ENCODE results near the gene VPS45.
"Not testable (repeated sequence)": the region's sequence is repeated elsewhere in the genome, so short reads cannot be mapped to it uniquely, and the experiment has no call there.

The VPS45 gene

GRCh38 chr1:150134537-150134936, 67.0 kb downstream of the VPS45 start:
- no peak for DNase-seq

GRCh38 chr1:150135400-150135799, 67.8 kb downstream of the VPS45 start:
- DNase-seq = peak; percentile 57

- DNase-seq = no peak
These were observed 70.5 kb downstream of the VPS45 start for GRCh38 chr1:150138044-150138443.

- no peak for DNase-seq
These were observed 73.9 kb downstream of the VPS45 start for GRCh38 chr1:150141452-150141851.

GRCh38 chr1:150142083-150142482, 74.5 kb downstream of the VPS45 start:
- no peak for DNase-seq

- no peak for DNase-seq
These were observed 77.0 kb downstream of the VPS45 start for GRCh38 chr1:150144606-150145005.

- DNase-seq = not testable (repeated sequence)
These were observed 78.4 kb downstream of the VPS45 start for GRCh38 chr1:150146016-150146415.

- no peak for DNase-seq
These were observed 79.4 kb downstream of the VPS45 start for GRCh38 chr1:150146849-150147542.

GRCh38 chr1:150148837-150149270, 81.3 kb downstream of the VPS45 start:
- no peak for DNase-seq

- peak; percentile 82 for DNase-seq
These were observed 81.9 kb downstream of the VPS45 start, which contains the start of gene PLEKHO1 for GRCh38 chr1:150149271-150150132. Gene PLEKHO1, plus strand, starts transcription at chr1:150149916. Its CDS starts 342 bp downstream, at chr1:150150258.

GRCh38 chr1:150150133-150151021, 82.8 kb downstream of the VPS45 start:
- DNase-seq = no peak

GRCh38 chr1:150151291-150152181, 84.0 kb downstream of the VPS45 start:
- DNase-seq = peak; percentile 29

GRCh38 chr1:150152182-150152536, 84.6 kb downstream of the VPS45 start:
- no peak for DNase-seq

- peak; percentile 85 for DNase-seq
These were observed 85.3 kb downstream of the VPS45 start for GRCh38 chr1:150152772-150153456.

- no peak for DNase-seq
These were observed 86.6 kb downstream of the VPS45 start for GRCh38 chr1:150154143-150154542.

GRCh38 chr1:150155413-150156071, 88.0 kb downstream of the VPS45 start:
- DNase-seq = no peak

- DNase-seq = peak; percentile 48
These were observed 89.5 kb downstream of the VPS45 start for GRCh38 chr1:150156868-150157603.

GRCh38 chr1:150159550-150159949, 92.0 kb downstream of the VPS45 start:
- no peak for DNase-seq

- DNase-seq = no peak
These were observed 93.5 kb downstream of the VPS45 start for GRCh38 chr1:150160964-150161621.

Measured in HCEC 1CT (cell line).